Measurements from ENCODE around the gene C1QTNF8. TPM values are rescaled to one million over a fixed set of nuclear protein-coding genes. Genes with fewer than 3 reads are reported as not detected.

C1QTNF8 gene
- total RNA-seq, 2 experiments from 2014 or later = not detected

DNA sequence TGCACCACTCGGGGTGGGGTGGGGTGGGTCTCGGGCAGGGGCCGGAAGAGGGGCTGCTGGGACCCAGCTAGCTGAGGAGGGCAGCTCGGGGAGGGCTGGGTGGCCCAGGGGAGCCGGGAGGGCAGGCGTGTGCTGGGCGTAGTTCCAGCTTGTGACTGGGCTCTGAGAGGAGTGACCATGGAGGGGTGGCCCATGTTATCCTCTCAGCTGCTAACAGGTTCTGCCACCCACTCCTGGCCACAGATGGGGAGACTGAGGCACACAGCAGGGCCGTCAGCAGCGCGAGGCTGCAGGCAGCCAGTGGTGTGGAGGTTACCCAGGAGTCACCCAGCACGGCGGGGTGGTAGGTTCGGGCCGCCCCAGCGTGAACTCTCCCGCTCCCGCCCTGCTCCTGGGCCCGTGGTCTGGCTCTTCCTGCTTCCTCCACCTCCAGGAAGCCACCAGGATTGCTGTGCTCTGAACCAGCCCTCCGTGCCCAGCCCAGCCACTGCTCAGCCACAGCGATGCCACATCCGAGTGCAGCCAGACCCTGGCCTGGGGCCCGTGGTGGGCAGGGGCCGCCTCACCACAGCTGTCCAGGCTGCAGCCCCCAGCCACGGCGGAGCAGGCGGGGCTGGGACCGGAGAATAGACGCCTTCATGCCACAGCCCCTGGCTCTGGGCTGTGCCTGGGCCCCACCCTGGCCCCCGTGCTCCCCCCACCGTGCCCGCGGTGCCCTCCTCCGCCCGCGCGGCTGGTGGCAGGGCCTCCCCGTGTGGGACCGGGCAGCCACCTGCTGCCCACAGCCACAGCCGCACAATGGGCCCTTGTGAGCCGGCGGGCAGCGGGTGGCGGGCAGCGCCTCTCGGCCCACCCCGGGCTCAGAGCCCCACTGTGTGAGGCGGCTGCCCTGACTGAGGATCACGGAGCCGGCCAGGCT is 49.8 kb downstream of the C1QTNF8 start:
- H3K4me1 ChIP-seq (ENCODE audit: insufficient read depth, low read length, poor library complexity, severe bottlenecking) = no peaks in the 10 kb centered on the region
- no peaks in the 10 kb centered on the region for H3K36me3 ChIP-seq (ENCODE audit: insufficient read depth, low read length)
- ChIA-PET POLR2A (no interaction called here), CTCF (ENCODE audit: unreplicated experiment) (no interaction called here)
- no peak for DNase-seq (ENCODE audit: low spot score)
- H3K9me3 ChIP-seq (ENCODE audit: low read length) = no peaks in the 10 kb centered on the region
- TF ChIP-seq, protein P1, sequence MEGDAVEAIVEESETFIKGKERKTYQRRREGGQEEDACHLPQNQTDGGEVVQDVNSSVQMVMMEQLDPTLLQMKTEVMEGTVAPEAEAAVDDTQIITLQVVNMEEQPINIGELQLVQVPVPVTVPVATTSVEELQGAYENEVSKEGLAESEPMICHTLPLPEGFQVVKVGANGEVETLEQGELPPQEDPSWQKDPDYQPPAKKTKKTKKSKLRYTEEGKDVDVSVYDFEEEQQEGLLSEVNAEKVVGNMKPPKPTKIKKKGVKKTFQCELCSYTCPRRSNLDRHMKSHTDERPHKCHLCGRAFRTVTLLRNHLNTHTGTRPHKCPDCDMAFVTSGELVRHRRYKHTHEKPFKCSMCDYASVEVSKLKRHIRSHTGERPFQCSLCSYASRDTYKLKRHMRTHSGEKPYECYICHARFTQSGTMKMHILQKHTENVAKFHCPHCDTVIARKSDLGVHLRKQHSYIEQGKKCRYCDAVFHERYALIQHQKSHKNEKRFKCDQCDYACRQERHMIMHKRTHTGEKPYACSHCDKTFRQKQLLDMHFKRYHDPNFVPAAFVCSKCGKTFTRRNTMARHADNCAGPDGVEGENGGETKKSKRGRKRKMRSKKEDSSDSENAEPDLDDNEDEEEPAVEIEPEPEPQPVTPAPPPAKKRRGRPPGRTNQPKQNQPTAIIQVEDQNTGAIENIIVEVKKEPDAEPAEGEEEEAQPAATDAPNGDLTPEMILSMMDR (conservative IDR thresholded peaks at IDR 0.05; ENCODE audit: low read length) = no peak
- TF ChIP-seq EZH2phosphoT487 (IDR thresholded peaks at IDR 0.05; ENCODE audit: borderline replicate concordance, low read depth, low read length) = no peak
- H3K27ac ChIP-seq (ENCODE audit: low read depth, low read length, poor library complexity, severe bottlenecking) = no peak overlapping the region
- no TSS peak for BruUV-seq (replicated peaks)
- intact Hi-C loops (cut with micrococcal nuclease; ENCODE audit: unreplicated experiment) = no loop called here
- no peak overlapping the region for H3K4me2 ChIP-seq (ENCODE audit: low read length)
- H3K4me3 ChIP-seq (ENCODE audit: low read depth, low read length, poor library complexity, severe bottlenecking) = no peak overlapping the region
- H2AFZ ChIP-seq (ENCODE audit: low read length) = no peak overlapping the region
- no peaks in the 10 kb centered on the region for H4K20me1 ChIP-seq (ENCODE audit: insufficient read depth, low read length)
- H3K79me2 ChIP-seq (ENCODE audit: insufficient read depth, low read depth, low read length) = no peaks in the 10 kb centered on the region
- no peaks in the 10 kb centered on the region for H3K9me2 ChIP-seq (ENCODE audit: insufficient read depth, low read length)

DNA sequence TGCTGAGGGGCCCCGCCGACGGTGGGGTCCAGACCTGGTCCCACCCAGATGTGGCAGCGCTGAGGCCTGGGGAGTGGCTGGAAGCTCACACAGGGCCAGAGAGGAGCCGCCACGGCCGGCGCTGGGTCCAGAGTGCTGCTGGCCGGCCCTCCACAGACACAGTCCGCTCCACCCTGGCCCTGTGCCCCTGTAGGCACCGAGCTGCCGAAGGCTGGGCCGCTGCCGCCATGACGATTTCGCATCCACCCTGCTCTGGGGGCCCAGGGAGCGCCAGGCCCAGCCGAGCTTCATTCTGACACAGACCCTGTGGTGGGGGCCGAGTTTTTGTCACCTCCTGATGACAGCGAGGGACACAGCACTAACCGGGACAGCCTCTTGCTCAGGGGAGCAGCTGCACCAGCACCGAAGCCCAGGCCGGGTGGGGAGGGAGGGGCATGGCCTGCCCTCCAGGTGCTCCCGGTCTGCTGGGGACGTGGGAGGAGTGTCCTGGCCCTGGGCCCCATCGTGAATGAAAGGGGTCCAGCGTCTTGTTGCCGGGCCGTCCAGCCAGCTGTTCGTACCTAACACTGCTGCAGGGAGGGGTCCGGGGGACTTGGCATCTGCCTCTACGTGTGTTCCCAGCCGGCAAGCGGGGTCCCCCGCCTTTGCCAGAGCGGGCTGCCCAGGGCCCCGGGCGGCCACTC is 50.6 kb downstream of the C1QTNF8 start:
- Histone ChIP-seq H3K4me2 (ENCODE audit: low read length) (no peak overlapping the region), H3K36me3 (ENCODE audit: insufficient read depth, low read length) (no peaks in the 10 kb centered on the region), H3K27ac (ENCODE audit: low read depth, low read length, poor library complexity, severe bottlenecking) (no peak overlapping the region), H3K9me3 (ENCODE audit: low read length) (no peaks in the 10 kb centered on the region), H2AFZ (ENCODE audit: low read length) (no peak overlapping the region), H3K9me2 (ENCODE audit: insufficient read depth, low read length) (no peaks in the 10 kb centered on the region), H3K4me3 (ENCODE audit: low read depth, low read length, poor library complexity, severe bottlenecking) (no peak overlapping the region), H4K20me1 (ENCODE audit: insufficient read depth, low read length) (no peaks in the 10 kb centered on the region), H3K79me2 (ENCODE audit: insufficient read depth, low read depth, low read length) (no peaks in the 10 kb centered on the region), H3K4me1 (ENCODE audit: insufficient read depth, low read length, poor library complexity, severe bottlenecking) (no peaks in the 10 kb centered on the region)
- no TSS peak for BruUV-seq (replicated peaks)
- ChIA-PET CTCF (ENCODE audit: unreplicated experiment) (no interaction called here), POLR2A (no interaction called here)
- no peak for DNase-seq (ENCODE audit: low spot score)
- TF ChIP-seq, protein P1 (conservative IDR thresholded peaks at IDR 0.05; ENCODE audit: low read length) = no peak
- TF ChIP-seq EZH2phosphoT487 (IDR thresholded peaks at IDR 0.05; ENCODE audit: borderline replicate concordance, low read depth, low read length) = no peak
- intact Hi-C loops (cut with micrococcal nuclease; ENCODE audit: unreplicated experiment) = no loop called here
